Endothelial cell of umbilical vein (primary cell): ENCODE results near the gene TANGO6. TPM values are rescaled to one million over a fixed set of nuclear protein-coding genes. Genes with fewer than 3 reads are reported as not detected.

ENCODE experiments used
- BruUV-seq: library from RNA; stranded (reverse); fragments of 400-500 nt; replicated peaks from 2 replicates; lab custom pipeline; 2021; lab: Mats Ljungman, UMichigan
- CTCF ChIA-PET: fragments of 300-600, 350-600 bp; sonication (Branson Sonifier 250); formaldehyde crosslinking; loops from one replicate; lab custom pipeline; 2021; ENCODE audit warnings: antibody characterized with exemption, inconsistent platforms; lab: Charles Lee
- POLR2A ChIA-PET: fragments of 300-600, 350-600 bp; sonication (Branson Sonifier 250); formaldehyde crosslinking; loops from one replicate; lab custom pipeline; 2021; ENCODE audit warnings: antibody characterized with exemption, inconsistent platforms; lab: Charles Lee
- DNase-seq: peaks from one replicate; pipeline ENCODE4 v3.0.0-alpha.2; 2011; ENCODE audit warnings: low read depth, low spot score
- FAIRE-seq: peaks from 2 replicates; lab custom pipeline; 2011; peaks lifted over from hg19 to GRCh38; lab: Jason Lieb, UNC
- H2AFZ ChIP-seq: 2 replicates; pipeline ENCODE4 v1.6.0; 2012; ENCODE audit warnings: low read depth, low read length, control low read depth, inconsistent platforms
- H3K27ac ChIP-seq: 2 replicates; pipeline ENCODE4 v1.5.1; 2011; ENCODE audit warnings: low read depth, mild to moderate bottlenecking, control low read depth, low read length, moderate library complexity; ENCODE audit not compliant: insufficient read depth
- H3K27me3 ChIP-seq, 2 experiments: 2 replicates each; pipeline versions ENCODE4 v1.6.0 to v1.6.1; 2011; ENCODE audit warnings: low read length in 2 of 2, mixed read lengths in 1 of 2; ENCODE audit not compliant: control insufficient read depth in 2 of 2, insufficient read depth in 2 of 2
- H3K36me3 ChIP-seq, 2 experiments: 2 replicates in 1 of 2; 3 replicates in 1 of 2; pipeline ENCODE4 v1.5.1; 2011; ENCODE audit warnings: low read length in 2 of 2, mild to moderate bottlenecking in 1 of 2, moderate library complexity in 1 of 2; ENCODE audit not compliant: control insufficient read depth in 2 of 2, insufficient read depth in 2 of 2; ENCODE audit errors: extremely low read depth in 1 of 2
- H3K4me1 ChIP-seq: 3 replicates; pipeline ENCODE4 v1.5.1; 2011; ENCODE audit warnings: mild to moderate bottlenecking, low read length; ENCODE audit not compliant: control insufficient read depth, insufficient read depth; ENCODE audit errors: extremely low read depth
- H3K4me2 ChIP-seq: 2 replicates; pipeline ENCODE4 v1.6.1; 2011; ENCODE audit warnings: low read length, control low read depth, mixed read lengths; ENCODE audit not compliant: insufficient read depth
- H3K4me3 ChIP-seq, 3 experiments: fragments of 200-600 bp in 1 of 3; sonication (generic), shearing (Covaris generic) in 1 of 3; replicated peaks in 1 of 3; 2 replicates each; pipeline ENCODE4 v1.5.1; 2011 to 2016; ENCODE audit warnings: control low read depth in 3 of 3, low read length in 3 of 3, mild to moderate bottlenecking in 2 of 3, inconsistent platforms in 1 of 3, low read depth in 1 of 3, moderate library complexity in 1 of 3; ENCODE audit not compliant: insufficient read depth in 1 of 3
- H3K79me2 ChIP-seq: 2 replicates; pipeline ENCODE4 v1.6.0; 2012; ENCODE audit warnings: low read length, inconsistent platforms; ENCODE audit not compliant: control insufficient read depth, insufficient read depth
- H3K9ac ChIP-seq: replicated peaks from 2 replicates; pipeline ENCODE3; 2011; ENCODE audit warnings: low read length, control low read depth; ENCODE audit not compliant: insufficient read depth; ENCODE audit errors: extremely low read depth
- H3K9me1 ChIP-seq: replicated peaks from 3 replicates; pipeline ENCODE4 v1.6.0; 2011; ENCODE audit warnings: mild to moderate bottlenecking, low read length; ENCODE audit not compliant: control insufficient read depth, insufficient read depth; ENCODE audit errors: extremely low read depth
- H3K9me3 ChIP-seq: replicated peaks from 2 replicates; pipeline ENCODE4 v1.5.1; 2012; ENCODE audit warnings: low read length, inconsistent platforms; ENCODE audit not compliant: control insufficient read depth, insufficient read depth
- H4K20me1 ChIP-seq: replicated peaks from 2 replicates; pipeline ENCODE3; 2011; ENCODE audit warnings: mild to moderate bottlenecking, low read length; ENCODE audit not compliant: control insufficient read depth, insufficient read depth; ENCODE audit errors: extremely low read depth
- CTCF ChIP-seq, 2 donors: IDR thresholded peaks; 1 replicate in 1 of 2; 2 replicates in 1 of 2; pipeline ENCODE4 v1.5.1; 2011; ENCODE audit warnings: low read length in 2 of 2, mild to moderate bottlenecking in 2 of 2, moderate library complexity in 2 of 2, control low read depth in 1 of 2, inconsistent platforms in 1 of 2, low read depth in 1 of 2; ENCODE audit not compliant: insufficient read depth in 1 of 2; ENCODE audit errors: extremely low read depth in 1 of 2
- EZH2 ChIP-seq: IDR thresholded peaks from 2 replicates; pipeline ENCODE4 v1.6.1; 2012; ENCODE audit warnings: borderline replicate concordance, low read depth, mild to moderate bottlenecking, moderate library complexity, low read length, inconsistent platforms; ENCODE audit not compliant: severe bottlenecking
- FOS ChIP-seq: IDR thresholded peaks from 2 replicates; pipeline ENCODE4 v1.6.1; 2011; ENCODE audit warnings: mild to moderate bottlenecking, low read length, moderate library complexity, borderline replicate concordance; ENCODE audit not compliant: insufficient read depth
- GATA2 ChIP-seq: IDR thresholded peaks from 2 replicates; pipeline ENCODE4 v1.7.0; 2011; ENCODE audit warnings: low read depth, mild to moderate bottlenecking, moderate library complexity, mixed read lengths, low read length; ENCODE audit not compliant: insufficient read length, insufficient read depth
- JUN ChIP-seq: IDR thresholded peaks from 2 replicates; pipeline ENCODE4 v1.6.1; 2011; ENCODE audit warnings: borderline replicate concordance, low read depth; ENCODE audit not compliant: insufficient read length, insufficient read depth
- MYC ChIP-seq: IDR thresholded peaks from one replicate; pipeline ENCODE4 v1.6.1; 2011; ENCODE audit warnings: mild to moderate bottlenecking, low read depth, low read length
- POLR2A ChIP-seq: IDR thresholded peaks from 2 replicates; pipeline ENCODE4 v1.6.1; 2012; ENCODE audit warnings: low read depth, mild to moderate bottlenecking, control low read depth, low read length
- POLR2AphosphoS5 ChIP-seq: IDR thresholded peaks from 2 replicates; pipeline ENCODE4 v1.6.1; 2012; ENCODE audit warnings: low read depth, mild to moderate bottlenecking, control low read depth, low read length, moderate library complexity; ENCODE audit not compliant: insufficient read depth
- dilution Hi-C: fragments of 300-500 bp; cut with MboI; formaldehyde crosslinking; loops from one replicate; pipeline ENCODE4 v1.15.0; 2019; ENCODE audit warnings: low sequenced_read_pairs; ENCODE audit not compliant: extremely low pct_ligation_motif_present
- intact Hi-C: fragments of 100-400 bp; cut with micrococcal nuclease; formaldehyde crosslinking; loops from one replicate; pipeline ENCODE4 v1.10.0; 2022
- polyA plus RNA-seq, 4 experiments: library from polyadenylated mRNA; depleted of rRNA in 3 of 4; stranded (reverse) in 3 of 4; unstranded in 1 of 4; fragments of >200 nt; gene quantifications; 2 replicates each; pipeline versions ENCODE4 v1.2.1 to v1.2.3, GENCODE V29; 2011 to 2012; ENCODE audit warnings: missing spikeins in 1 of 4
- total RNA-seq: library from RNA; stranded (reverse); gene quantifications from 2 replicates; pipeline ENCODE4 v1.2.3, GENCODE V29; 2021
- TF ChIP-seq, protein P1 (sequence below): IDR thresholded peaks from 2 replicates; pipeline ENCODE4 v1.6.1; 2011; ENCODE audit not compliant: insufficient read depth, insufficient read length

Gene TANGO6
- total and polyA plus RNA-seq, 2 donors (not counting 3 experiments of a cell fraction or from before 2014, with no cell fraction given) = 6.7 to 21.2 TPM

GRCh38 chr16:68889508-68890150 lies 46.3 kb downstream of the TANGO6 start:
- POLR2A ChIA-PET = no interaction called here
- H4K20me1 ChIP-seq = no peaks in the 10 kb centered on the region
- DNase-seq (no peak), FAIRE-seq (no peak)
- H3K79me2 ChIP-seq = no peaks in the 10 kb centered on the region
- no peaks in the 10 kb centered on the region for H3K9me3 ChIP-seq
- peaks cover 7% of the 10 kb centered on the region for H3K4me1 ChIP-seq
- intact Hi-C loops = no loop called here
- dilution Hi-C loops = no loop called here
- no peaks in the 10 kb centered on the region for H3K27me3 ChIP-seq
- TF ChIP-seq EZH2 = no peak
- TF ChIP-seq GATA2 = no peak
- no peak for TF ChIP-seq CTCF (IDR thresholded peaks at IDR 0.05; ENCODE audit: extremely low read depth in 1 of 2, insufficient read depth in 1 of 2, low read depth in 1 of 2, low read length in 2 of 2)
- no peak for TF ChIP-seq JUN
- TF ChIP-seq MYC = no peak
- TF ChIP-seq POLR2A = no peak
- TF ChIP-seq FOS = no peak
- TF ChIP-seq, protein P1, sequence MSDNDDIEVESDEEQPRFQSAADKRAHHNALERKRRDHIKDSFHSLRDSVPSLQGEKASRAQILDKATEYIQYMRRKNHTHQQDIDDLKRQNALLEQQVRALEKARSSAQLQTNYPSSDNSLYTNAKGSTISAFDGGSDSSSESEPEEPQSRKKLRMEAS = no peak
- no peak for TF ChIP-seq POLR2AphosphoS5
- H3K9me1 ChIP-seq = no peaks in the 10 kb centered on the region
- CTCF ChIA-PET = interaction anchor here (1.4 to 2.2 kb wide), 3 partner anchors 42 to 299 kb away, joined by 3 to 7 read pairs (median 4); no protein-coding TSS in a partner anchor
- no peak overlapping the region for H2AFZ ChIP-seq
- H3K9ac ChIP-seq = no peak overlapping the region
- H3K4me3 ChIP-seq = no peak overlapping the region
- H3K36me3 ChIP-seq = no peaks in the 10 kb centered on the region
- H3K27ac ChIP-seq = no peak overlapping the region
- no TSS peak for BruUV-seq
- no peak overlapping the region for H3K4me2 ChIP-seq
